Myocyte (in vitro differentiated cells): Measurements from ENCODE around the gene DRD2. TPM values are rescaled to one million over a fixed set of nuclear protein-coding genes. Genes with fewer than 3 reads are reported as not detected.

Experiments
- DNase-seq: peaks from one replicate; pipeline ENCODE4 v3.0.0-alpha.2; 2012; ENCODE audit warnings: low read depth
- total RNA-seq: library from RNA; depleted of rRNA; stranded (reverse); fragments of >200 nt; gene quantifications from 2 replicates; pipeline ENCODE4 v1.2.3, GENCODE V29; 2014

Gene DRD2
- total RNA-seq, 1 donor from 2014 or later = 0.11 TPM

DNA sequence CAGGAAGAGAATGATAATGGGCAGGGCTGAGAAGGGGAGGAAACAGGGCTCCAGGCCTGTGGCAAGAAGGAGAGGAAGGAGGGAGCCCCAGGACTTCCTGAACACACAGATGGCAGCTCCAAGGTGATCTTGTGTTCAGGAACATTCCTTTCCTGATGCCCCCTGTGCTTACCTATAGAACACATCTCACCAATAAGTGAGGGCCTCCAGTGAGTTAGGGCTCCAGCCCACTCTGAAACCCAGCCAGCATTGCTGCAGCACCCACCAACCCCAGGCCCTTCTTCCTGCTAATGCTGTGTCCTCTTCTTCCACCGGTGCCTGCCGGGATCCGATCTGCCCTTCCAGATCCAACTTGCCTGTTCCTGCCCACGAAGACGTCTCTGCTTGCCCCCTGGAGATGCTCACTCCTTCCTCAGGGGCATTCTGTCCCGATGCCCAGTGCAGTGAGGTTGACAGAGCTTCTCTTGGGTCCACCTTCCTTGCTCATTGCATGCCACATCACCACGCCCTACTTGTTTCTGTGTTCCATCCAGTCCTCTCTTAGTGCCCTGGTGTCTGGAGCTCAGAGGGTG lies 70.3 kb downstream of the DRD2 start:
- no peak for DNase-seq

DNA sequence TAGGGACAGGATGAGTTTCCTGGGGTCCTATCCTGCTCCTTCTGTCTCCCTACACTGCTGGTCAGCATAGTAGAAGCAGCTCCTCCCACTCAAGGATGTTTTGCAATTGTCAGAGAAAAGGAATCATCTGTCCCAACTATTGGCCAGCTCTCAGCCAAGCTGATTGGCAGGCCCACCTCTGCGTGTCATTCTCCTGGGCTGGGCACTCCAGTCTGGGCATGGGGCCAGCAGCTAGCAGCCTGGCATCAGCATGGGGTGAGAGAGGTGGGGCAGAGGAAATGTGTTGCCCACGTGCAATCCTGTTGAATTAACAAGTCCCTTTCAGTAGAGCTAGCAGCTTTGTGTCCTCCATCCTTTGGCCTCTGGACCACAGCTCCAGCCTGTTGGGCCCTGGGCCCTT lies 73.5 kb downstream of the DRD2 start:
- peak; percentile 97 for DNase-seq

DNA sequence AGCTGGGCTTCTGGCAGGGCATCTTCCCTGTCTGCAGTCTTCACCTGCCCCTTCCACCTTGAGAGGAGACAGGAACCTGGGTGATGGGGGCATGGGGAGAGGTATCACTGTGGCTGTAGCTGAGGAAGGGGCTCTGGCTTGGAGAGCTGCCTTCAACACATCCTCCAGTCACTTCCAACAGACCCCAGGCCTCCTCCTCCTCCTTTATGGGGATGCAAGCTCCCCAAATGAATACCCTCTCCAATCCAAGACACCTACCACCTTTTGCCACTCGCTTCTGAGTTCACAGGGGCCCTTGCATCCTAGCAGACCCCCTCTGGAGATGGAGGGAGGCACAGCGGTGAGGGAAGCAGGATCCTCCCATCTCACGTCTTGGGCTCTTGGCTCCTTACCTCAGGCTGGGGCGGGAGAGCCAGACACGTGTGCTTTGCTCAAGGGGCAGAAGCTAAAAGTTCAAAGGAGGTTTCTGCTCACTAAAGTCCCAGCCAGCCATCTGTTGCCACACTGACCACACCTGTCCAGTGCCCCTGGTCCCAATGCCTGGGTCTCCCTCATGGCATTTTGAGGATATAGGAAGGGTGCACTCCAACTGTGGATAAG lies 74.5 kb downstream of the DRD2 start:
- no peak for DNase-seq

DNA sequence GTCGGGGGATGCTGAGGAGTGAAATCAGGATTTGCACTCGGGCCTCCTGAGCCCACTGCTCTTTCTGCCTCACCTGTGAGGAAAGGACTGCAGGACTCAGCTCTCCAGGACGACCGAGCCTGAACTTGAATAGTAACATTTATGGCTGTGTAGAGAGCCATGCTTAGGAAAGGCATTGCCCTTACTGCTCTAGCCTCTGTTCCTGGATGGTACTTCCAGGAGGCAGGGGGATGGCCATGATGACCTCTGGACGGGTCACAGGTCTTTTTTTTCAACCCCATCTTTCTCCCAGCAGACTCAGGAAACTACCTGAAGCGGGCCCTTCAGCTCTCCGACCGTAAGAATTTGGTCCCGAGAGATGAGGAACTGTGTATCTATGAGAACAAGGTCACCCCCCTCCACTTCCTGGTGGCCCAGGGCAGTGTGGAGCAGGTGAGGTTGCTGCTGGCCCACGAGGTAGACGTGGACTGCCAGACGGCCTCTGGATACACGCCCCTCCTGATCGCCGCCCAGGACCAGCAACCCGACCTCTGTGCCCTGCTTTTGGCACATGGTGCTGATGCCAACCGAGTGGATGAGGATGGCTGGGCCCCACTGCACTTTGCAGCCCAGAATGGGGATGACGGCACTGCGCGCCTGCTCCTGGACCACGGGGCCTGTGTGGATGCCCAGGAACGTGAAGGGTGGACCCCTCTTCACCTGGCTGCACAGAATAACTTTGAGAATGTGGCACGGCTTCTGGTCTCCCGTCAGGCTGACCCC lies 76.3 kb downstream of the DRD2 start:
- no peak for DNase-seq

DNA sequence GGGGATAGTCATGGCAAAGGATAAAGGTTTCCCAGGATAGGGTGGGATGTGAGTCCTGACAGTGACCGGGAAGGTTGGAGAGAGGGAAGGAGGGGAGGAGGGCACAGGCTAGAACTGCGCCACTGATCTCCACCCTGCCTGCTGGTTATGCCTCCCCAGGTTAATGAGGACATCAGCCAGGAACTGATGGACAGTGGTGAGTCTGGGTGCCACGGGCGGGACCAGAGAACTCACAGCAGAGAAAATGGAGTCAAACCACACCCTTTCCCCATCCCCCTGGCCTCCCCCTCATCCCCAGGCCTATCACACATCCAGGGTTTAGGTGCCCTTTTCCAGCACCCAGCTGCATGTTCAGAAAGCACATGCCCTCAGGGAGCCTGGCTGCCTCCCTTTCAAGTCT lies 77.4 kb downstream of the DRD2 start:
- no peak for DNase-seq

DNA sequence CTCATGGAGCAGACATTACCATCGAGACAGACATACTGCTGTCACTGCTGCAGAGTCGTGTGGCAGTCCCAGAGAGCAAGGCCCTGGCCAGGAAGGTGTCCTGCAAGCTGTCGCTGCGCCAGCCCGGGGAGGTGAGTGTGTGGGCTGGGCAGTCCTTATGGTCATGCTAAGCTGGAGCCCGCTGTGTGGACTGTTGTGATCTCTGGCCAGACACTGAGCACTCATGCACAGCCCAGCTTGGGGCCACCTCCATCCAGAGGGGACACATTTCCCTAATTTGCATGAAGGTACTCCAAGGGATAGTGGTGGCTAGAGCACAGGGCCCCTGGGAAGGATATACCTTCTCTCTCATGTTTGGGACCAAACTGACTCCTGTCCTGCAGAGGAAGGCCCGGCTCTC lies 78.0 kb downstream of the DRD2 start:
- DNase-seq = no peak

DNA sequence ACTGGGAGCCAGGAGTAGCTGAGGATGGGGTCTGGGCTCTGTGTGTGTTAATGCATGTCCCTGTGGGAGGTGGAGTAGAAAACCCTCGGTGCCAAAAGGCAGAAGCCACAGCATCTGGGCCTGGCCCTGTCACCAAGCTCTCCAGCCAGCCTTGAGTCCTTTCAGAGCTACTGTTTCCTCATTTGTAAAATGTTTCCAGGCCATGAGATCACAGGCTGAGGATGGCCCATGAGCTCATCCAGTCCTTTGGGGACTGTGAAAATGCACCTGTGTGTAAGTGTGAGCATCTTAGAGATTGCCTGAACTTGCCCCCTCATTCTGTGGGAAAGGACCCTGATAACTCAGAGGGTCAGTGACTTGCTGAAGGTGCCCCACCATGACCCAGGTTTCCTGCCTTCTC lies 78.5 kb downstream of the DRD2 start:
- DNase-seq = no peak

DNA sequence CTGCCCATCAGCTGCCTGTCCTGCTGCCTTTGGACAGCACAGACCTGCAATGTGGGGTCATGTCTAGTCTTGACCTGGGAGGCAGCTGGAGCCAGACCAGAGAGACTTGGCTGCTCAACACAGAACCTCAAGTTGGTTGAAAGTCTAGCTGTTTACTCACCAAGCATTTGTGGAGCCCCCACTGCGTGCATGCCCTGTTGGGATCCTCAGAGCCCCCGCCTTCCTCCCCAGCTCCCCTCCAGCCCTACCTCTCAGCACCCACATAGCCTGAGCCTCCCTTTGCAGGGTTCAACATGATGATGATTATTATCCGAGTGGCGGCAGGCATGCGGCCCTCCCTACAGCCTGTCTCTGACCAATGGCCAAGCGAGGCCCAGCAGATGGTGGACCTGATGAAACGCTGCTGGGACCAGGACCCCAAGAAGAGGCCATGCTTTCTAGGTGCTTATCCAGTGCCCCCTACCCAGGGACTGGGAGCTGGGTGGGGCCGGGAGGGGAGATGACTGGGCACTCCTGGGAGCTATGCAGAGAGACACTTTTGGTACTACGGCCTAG lies 79.3 kb downstream of the DRD2 start:
- no peak for DNase-seq

DNA sequence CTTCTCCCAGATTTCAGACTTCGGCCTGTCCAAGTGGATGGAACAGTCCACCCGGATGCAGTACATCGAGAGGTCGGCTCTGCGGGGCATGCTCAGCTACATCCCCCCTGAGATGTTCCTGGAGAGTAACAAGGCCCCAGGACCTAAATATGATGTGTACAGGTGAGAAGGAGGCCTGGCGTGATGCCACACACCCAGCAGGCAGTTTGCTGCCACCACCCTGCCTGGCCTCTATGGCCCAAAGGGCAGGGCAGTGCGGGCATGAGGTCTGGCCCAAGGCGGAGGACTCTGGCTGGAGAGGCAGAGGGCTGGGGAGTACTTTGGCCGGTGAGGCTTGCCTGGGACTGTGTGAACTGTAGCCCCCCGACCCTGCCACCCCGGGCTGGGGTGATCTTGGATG lies 80.3 kb downstream of the DRD2 start:
- no peak for DNase-seq

DNA sequence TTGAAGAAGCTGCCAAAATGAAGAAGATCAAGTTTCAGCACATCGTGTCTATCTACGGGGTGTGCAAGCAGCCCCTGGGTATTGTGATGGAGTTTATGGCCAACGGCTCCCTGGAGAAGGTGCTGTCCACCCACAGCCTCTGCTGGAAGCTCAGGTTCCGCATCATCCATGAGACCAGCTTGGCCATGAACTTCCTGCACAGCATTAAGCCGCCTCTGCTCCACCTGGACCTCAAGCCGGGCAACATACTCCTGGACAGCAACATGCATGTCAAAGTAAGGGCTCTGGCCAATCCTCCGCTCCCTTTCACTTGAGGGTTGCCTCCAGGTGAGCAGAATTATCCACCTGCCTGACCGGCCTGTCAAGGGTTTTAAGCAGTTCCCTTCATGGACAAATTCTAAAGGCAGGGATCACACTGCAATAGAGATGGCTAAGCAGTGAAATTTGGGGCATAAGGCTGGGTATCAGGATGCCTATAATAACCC lies 81.7 kb downstream of the DRD2 start:
- DNase-seq = no peak

DNA sequence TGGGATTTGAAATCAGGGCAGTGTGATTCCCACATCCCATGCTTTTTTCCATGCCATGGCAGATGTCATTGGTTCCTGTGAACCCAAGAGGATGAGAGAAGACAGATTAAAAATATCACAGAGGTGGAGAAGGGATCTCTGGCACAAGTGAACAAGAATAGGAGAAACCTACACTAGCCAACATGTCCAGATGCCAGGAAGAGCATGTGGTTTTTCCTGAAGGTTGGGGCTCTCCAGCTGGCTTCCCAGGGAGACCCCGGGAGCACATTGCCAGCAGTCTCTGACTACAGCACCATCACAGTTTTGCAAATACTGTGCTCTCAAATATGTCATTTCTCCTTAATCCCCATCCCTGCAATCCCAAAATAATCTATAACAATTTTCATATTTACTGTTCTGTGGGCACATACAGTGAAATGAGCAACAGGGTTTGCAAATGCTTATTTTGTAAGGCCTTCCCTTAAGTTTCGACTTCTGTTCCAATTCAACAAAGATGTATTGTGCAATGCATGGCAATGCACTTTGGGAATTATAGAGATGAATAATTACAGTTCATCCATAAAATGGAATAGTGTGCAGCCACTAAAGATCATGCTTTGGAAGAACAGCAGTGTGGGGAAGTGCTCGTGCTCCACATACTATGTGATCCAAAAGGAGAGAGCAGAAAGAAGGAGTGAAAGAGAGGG lies 82.8 kb downstream of the DRD2 start:
- DNase-seq = no peak

DNA sequence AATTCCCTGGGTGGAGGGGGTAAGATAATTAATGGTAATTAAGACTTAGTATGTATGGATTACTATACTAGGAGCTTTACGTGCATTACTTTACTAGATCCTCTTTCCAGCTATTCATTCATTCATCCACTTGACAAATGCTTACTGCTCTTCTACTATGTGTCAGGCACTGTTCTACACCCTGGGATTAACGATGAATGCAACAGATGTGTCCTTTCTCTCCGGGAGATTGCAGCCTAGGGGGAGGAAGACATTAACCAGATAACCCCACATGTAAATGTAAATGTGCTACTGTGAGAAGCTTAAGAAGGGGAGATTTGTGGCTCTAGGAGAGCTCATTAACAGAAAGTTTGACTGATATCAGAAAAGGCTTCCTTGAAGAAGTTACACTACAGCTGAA lies 85.9 kb downstream of the DRD2 start:
- DNase-seq = no peak

DNA sequence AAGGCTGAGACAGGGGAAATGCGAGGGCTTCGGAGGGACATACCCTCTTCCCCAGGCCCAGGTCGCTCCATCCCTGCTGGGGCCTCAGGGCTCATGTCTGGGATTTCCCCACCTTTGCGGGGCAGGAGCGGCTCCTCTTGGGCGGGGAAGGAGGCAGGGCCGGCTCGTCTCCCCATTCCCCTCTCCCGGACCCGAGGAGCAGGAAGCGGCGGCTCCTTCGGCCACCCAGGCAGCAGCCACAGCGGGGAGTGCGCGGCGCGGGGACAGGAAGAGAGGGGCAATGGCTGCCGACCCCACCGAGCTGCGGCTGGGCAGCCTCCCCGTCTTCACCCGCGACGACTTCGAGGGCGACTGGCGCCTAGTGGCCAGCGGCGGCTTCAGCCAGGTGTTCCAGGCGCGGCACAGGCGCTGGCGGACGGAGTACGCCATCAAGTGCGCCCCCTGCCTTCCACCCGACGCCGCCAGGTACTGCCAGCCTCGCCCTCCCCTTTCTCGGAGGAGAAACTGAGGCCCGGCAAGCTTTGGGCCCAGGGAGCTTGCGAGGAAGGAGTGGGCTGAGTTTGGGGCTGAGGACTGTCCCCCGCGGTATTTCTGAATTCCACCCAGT lies 87.5 kb downstream of the DRD2 start, which contains the start of gene ANKK1:
TSS of gene ANKK1 (plus strand) at position 175 of the 607 bp plus-strand sequence. CDS start at position 281, 106 bp downstream.
- no peak for DNase-seq

DNA sequence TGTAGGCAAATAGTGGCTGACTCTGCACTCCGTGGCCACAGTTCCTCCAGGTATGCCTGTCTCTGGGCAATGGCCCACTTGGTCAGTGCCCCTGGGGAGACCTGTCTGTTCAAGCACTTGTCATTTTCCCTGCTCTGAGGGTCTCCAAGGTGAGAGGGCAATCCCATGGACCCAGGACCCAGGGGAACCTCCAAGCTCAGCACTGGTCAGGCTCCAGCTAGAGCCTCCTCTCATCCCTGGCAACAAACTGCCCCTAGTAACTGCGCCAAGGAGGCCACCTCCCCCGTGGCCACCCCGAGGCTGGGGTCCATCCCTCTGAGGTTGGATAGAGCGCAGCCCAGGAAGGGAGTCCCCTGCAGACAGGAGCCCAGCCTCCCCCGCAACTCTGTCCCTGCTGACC lies 88.3 kb downstream of the DRD2 start:
- no peak for DNase-seq

DNA sequence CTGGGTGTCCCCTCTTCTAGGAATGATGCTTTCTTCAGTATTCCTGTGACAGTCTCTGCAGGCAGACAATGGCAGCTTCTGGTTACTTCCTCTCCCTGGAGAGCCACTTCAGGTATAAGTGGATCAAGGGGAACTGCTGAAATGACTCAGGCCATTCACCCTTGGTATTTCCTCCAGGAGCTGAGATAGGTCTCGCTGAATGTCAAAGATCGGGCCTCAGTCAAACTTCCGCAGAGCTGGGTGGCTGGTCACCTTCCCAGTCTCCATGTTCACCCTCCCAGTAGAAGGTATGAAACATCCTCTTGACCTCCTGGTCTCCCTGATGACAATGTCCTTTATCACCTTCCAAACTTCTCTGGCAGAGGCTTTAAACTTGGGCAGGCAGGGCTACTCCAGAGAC lies 89.4 kb downstream of the DRD2 start:
- DNase-seq = no peak

DNA sequence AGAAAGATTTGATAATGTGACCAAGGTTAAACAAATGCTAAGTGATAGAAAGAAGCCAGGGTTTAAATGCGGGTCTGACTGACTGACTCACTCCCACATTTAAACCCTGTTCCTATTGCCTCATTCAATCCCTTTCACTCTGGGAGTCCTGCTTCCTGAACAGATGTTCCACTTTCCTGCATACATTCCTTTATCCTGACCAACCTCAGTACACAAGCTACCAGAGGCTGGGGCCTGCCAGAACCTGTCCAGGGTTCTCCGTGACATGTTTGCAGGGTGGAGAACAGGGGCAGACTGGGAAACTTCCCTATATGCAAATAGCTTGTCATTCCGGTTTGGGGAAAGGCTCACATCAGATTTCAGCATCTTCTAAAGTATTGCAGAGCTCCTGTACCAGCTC lies 90.6 kb downstream of the DRD2 start:
- DNase-seq = peak; percentile 83

DNA sequence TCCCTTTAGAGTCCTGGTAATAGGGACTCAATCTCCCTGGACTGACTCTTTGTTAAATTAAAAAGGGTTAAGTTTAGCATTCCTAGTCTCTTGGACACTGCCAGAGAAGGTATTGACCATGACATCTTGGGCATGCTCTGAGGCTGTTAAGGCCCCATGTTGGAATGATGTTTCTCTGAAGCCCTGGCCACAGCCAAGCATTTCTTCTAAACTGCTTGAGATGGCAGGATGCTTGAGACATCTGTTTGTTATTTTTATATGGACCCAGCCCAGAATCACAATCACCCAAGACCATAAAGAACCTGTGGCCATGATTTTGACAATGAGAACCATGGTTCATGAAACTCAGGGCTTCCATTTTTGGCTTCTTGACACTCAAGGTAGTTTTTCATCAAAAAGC lies 93.1 kb downstream of the DRD2 start:
- peak; percentile 15 for DNase-seq

DNA sequence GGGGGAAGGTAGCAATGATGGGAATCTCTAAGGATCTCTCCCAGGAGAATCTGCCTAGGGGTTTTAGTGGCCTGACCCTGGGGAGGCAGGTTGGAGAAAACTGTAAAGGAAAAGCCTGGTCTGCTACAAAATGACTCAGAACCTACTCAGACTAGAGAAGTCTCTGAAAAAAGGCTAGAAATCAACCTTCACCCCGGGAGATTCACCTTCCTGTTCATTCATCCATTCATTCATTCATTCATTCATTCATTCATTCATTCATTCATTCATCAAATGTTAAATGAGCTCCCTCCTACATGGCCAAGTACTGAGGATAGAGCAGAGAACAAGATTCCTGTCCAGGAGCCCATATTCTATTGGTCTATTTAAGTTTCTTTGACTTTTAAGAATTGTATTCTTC lies 96.5 kb downstream of the DRD2 start:
- DNase-seq = no peak

DNA sequence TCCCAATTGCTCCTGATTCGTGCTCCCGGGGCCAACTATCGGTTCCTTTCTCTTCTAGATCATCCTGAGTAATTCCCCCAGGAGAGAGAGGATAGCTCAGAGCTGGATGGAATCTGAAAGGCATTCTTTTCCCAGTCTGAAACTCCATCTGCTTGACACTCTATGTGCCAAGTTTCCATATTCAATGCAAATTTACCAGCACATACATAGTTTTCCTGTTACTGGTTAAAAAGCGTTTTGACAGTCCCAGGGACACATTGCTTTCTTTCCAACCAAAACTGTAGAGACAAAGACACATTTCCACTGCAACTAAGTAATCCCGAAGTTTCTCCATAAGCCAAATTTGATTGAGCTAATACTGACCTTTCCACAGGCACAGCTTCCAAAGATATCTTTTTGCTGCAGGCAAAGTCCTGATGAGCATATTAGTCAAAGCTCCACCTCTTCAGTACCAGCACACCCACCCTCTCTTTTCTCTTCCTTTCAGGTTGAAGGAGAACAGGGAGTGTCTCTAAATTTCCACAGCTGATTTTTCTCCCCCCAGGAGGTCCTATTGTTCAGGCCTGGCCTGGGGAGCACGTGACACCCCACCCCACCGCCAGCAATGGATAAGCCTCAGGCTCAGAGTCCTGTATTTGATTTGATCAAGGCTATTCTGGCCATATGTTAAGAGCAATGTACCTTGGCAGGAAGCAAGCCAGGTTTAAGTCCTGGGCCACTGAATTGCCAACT lies 97.4 kb downstream of the DRD2 start:
- no peak for DNase-seq

DNA sequence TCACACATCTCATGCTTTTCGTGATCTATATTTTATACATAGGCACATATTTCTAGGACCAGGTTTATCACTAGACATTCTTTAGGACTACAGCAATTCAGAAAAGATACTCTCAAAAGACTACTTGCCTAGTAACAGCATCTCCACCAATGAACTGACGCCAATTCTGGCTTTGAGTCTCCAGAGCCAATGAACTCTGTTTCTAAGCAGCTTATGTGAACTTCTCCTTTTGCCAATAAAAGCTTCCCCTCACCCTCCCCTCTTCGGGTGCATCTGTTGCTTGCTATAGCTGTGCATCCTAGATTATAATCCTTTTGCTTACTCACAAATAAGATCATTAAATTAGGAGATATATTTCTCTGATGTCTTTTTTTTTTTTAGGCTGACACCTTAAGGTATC lies 99.0 kb downstream of the DRD2 start:
- no peak for DNase-seq

DNA sequence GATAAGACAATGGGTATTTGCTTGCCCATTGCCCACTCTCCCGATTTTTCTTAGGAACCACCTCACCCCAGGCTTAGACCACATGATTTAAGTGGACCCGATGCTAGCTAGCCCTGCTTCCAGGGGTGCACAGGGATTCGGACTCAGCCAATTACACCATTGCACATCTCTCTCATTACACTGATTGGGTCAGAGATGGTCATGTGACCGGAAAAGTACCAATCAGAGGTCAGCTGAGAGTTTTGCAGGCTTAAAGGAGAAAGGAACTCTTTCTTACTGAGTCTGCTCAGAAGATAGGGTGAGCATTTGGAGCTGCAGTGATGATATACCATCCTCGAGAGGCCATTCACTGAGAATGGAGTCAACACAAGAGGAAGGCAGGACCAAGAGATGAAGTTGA lies 99.8 kb downstream of the DRD2 start:
- no peak for DNase-seq
